ENCODE data around the gene SH2D3C.
A peak's percentile ranks its signal among the peaks of the same experiment; 100 is the strongest.

The SH2D3C gene, protein sequence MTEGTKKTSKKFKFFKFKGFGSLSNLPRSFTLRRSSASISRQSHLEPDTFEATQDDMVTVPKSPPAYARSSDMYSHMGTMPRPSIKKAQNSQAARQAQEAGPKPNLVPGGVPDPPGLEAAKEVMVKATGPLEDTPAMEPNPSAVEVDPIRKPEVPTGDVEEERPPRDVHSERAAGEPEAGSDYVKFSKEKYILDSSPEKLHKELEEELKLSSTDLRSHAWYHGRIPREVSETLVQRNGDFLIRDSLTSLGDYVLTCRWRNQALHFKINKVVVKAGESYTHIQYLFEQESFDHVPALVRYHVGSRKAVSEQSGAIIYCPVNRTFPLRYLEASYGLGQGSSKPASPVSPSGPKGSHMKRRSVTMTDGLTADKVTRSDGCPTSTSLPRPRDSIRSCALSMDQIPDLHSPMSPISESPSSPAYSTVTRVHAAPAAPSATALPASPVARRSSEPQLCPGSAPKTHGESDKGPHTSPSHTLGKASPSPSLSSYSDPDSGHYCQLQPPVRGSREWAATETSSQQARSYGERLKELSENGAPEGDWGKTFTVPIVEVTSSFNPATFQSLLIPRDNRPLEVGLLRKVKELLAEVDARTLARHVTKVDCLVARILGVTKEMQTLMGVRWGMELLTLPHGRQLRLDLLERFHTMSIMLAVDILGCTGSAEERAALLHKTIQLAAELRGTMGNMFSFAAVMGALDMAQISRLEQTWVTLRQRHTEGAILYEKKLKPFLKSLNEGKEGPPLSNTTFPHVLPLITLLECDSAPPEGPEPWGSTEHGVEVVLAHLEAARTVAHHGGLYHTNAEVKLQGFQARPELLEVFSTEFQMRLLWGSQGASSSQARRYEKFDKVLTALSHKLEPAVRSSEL

GRCh38 chr9:127778280-127779135 is at the start of gene SH2D3C:
SH2D3C (minus strand) TSS chr9:127778666; CDS start chr9:127778627, 39 bp downstream.
- DNase-seq (ENCODE audit: low spot score): no peak

- no peak for DNase-seq (ENCODE audit: low spot score)
These were observed 47.9 kb upstream of the SH2D3C start for GRCh38 chr9:127826253-127826913.

DNA sequence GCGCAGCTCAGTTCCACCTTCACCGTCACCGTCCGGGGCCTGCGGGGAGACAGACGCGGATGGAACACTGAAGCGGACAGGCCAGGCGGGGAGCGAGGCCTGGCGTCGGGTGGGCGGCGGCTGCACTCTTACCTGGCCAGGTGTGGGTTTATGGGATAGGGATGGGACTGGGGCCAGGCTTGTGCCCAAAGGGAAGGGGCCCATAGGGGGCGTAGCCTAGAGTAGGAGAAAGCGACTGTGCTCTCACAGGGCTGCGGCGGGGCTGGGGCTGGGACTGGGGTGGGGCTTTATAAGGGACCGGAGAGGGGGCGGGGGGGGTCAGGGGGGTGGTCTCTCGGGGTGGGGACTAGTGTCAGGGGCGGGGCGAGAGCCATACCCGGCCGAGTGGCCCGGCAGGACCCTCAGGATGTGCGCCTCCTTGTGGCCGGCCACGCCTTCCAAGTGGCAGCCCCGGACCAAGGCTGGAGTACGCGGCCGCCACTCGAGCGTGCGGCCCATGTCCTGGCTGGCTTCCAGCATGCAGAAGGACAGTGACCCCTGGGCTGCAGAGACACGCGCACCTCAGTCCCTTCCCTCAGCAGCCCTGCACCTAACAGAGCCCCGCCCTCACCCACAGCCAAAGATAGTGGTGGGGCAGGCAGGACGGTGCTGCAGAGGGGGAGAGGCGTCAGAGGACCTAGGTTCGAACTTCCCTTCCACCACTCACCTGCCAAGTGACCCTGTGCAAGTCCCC is 47.0 kb upstream of the SH2D3C start:
- no peak for DNase-seq (ENCODE audit: low spot score)

GRCh38 chr9:127822108-127822507 is 43.6 kb upstream of the SH2D3C start:
- DNase-seq (ENCODE audit: low spot score): no peak

DNA sequence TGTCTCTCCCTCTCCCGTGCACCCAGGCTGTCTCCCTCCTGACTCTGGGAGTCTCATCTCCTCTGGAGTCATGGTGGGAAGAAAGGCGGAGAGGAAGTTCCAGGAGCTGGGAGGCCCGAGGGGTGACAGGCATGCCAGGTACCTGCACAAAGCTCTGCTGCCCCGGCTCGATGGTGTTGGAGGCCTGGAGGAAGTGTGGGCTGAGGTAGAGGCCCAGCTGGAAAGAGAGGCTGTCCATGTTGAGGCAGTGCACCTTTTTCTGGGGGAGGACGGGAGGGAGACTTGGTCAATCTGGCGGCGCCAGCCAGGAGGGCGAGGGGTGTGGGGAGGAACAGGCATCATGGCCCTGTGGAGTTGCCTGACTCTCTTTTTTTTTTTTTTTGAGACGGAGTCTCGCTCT is 40.1 kb upstream of the SH2D3C start:
- DNase-seq (ENCODE audit: low spot score): no peak

- DNase-seq (ENCODE audit: low spot score): no peak
These were observed 39.5 kb upstream of the SH2D3C start for GRCh38 chr9:127817881-127818434.

GRCh38 chr9:127816728-127817127 is 38.3 kb upstream of the SH2D3C start:
- DNase-seq (ENCODE audit: low spot score): no peak

- no peak for DNase-seq (ENCODE audit: low spot score)
These were observed 37.9 kb upstream of the SH2D3C start for GRCh38 chr9:127816362-127816725.

DNA sequence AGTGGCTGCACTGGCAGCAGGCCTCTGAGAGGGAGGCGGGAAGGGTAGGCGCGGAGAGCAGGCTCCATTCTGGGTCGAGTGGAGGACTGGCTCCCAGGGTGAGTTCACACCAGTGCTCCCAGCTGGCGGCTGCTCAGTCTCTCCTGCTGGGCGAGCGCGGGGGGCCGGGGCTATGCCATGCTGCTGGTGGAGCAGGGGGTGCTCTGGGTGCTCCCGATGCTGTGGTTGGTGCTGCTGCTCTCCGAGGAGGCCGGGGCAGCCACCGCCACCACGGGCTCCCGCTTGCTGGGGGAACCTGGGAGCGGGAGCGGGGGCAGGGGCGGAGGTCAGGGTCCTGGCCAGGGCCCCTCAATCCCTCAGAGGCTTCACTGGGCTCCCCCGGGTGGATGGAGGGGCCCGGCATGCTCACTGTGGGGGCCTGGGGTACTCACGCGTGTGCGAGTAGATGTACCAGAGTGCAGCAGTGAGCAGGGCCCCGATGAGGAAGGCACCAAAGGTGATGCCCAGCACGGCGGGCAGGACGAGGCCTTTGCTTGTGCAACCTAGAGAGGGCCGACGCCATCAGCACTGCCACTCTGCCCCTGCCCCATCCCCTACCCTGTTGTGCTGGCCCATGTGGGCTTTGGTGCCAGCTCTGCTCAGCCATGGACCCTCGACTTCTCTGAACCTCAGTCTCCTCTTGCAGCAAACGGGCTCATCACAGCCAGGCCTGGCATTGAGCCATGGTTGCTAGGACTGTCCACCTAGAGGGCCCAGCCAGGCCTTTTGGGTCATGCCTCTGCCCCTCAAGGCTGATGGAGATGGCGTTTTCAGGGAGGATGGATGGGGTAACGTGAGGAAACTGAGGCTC is 37.3 kb upstream of the SH2D3C start:
- DNase-seq (ENCODE audit: low spot score): no peak

DNA sequence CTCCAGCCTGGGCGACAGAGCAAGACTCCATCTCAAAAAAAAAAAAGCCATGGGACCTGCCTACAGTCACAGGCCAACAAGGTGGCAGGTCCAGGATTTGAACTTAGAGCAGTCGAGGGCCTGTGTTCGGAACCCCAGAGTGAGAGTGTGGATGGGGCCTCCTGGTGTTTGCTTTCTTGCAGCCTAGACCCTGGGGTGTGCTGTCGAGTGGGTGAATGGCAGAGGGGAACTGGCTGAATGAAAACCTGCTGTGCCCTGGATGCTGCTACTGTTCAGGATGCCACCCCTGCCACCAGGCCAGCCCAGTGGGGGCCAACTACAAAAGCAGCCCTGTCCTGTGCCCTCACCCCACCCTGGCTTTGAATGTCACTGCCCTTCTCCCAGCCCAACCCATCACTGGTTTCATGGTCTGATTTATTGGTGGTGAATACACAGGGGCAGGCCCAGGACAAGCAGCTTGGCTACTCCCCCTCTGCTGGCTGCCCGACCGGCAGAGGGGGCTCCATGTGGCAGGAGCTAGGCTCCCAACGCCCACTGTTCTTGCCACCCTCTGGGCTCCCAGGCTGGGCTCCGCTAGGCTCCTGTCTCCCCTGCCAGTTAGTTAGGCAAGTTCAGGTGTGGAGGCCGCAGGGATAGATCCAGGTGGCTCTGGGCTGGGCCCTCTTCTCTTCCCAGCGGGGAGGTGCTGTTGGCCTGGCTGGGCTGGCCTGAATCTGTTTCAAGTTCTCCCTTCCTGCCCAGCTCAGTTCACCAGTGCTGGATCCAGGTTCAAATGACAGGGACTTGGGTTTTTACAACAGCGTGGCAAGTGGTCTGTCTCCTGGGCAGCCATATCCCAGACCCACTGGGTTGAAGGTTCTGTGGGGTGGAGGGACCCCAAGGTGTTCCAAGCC is 36.4 kb upstream of the SH2D3C start:
- DNase-seq (ENCODE audit: low spot score): no peak

GRCh38 chr9:127813686-127814226 is 35.3 kb upstream of the SH2D3C start:
- DNase-seq (ENCODE audit: low spot score): no peak

GRCh38 chr9:127812936-127813675 is 34.6 kb upstream of the SH2D3C start:
- DNase-seq (ENCODE audit: low spot score): no peak

GRCh38 chr9:127812011-127812410 is 33.5 kb upstream of the SH2D3C start:
- DNase-seq (ENCODE audit: low spot score): no peak

DNA sequence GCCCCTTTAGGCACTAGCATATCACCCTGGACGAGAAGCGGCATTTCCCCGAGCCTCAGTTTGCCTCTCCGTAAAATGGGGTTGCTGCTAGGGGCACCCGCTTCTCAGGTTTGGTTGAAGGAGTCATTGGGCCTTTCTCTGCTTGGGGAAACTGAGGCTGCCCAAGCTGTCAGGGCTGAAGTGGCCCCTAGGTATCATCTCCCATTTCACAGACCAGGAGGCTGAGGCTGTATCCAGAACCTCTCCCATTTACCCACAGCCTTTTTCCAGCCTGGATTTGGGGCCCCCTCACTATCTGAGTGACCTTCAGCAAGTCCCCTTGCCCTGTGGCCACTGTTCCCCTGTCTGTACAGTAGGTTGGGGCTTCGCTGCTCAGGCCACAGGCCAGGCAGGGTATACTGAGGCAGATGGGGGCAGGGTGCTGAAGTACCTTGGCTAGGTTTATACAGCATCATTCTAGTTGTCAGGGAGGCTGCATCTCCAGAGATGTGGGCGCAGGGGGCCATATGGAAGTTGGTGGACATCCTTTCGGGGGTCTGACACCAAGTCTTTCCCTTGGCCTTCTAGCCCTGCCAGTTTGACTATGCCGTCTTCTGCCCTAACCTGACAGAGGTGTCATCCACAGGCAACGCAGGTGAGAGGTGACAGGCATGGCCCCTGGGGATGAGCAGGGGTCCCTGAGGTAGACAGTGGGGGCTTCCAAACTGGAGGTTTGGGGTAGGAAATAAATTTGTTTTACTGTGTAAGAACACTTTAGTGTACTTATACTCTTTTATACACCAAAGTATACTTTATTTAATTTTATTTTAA is 32.1 kb upstream of the SH2D3C start:
- DNase-seq (ENCODE audit: low spot score): no peak

DNA sequence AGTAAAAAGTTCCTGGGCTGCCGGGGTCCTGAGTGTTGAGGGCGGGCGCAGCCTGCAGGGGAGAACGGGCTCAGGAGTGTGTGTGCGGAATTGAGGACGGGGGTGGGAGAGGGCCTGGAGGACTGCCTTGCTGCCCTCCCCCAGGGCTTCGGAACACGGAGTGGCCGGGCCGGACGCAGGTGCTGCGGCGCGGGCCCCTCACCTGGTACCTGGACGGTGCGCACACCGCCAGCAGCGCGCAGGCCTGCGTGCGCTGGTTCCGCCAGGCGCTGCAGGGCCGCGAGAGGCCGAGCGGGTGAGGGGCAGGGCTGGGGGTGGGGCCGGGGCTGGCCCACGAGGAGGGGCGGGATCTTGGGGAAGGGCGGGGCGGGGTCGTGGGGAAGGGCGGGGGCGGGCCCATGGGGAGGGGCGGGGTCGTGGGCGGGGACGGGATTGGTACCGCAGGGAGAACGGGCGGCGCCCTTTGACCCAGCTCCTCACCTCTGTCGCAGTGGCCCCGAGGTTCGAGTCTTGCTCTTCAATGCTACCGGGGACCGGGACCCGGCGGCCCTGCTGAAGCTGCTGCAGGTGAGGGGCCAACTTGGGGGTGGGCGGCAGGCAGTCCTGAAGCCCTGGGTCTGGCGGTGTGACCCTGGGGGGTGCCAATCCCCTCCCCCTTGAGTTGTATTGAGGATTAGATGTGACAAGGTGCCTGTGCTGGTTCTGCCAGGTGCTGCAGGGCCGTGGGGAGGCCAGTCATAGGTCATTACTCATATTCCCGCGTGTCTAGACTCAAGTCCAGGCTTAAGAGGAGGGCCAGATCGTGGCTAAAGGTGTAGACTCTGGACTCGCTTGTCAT is 31.3 kb upstream of the SH2D3C start:
- peak; percentile 59 for DNase-seq (ENCODE audit: low spot score)

- DNase-seq (ENCODE audit: low spot score): no peak
These were observed 30.6 kb upstream of the SH2D3C start for GRCh38 chr9:127809002-127809539.
